Smooth muscle cell (in vitro differentiated cells): Measurements from ENCODE around the gene ACYP2. TPM values are rescaled to one million over a fixed set of nuclear protein-coding genes. Genes with fewer than 3 reads are reported as not detected.

Experiments used
- DNase-seq: peaks from one replicate; lab custom pipeline; 2025; ENCODE audit not compliant: unreplicated experiment; lab: John Stamatoyannopoulos, UW
- H2AFZ ChIP-seq: fragments of 200-600 bp; sonication (generic); 2 replicates; pipeline ENCODE4 v1.6.0; 2016; ENCODE audit warnings: antibody characterized with exemption, low read depth, mild to moderate bottlenecking
- H3F3A ChIP-seq: fragments of 200-600 bp; sonication (generic); 2 replicates; pipeline ENCODE4 v1.6.0; 2017; ENCODE audit warnings: antibody characterized with exemption, low read depth
- H3K27ac ChIP-seq: fragments of 200-600 bp; sonication (generic); 2 replicates; pipeline ENCODE4 v1.5.1; 2016; ENCODE audit warnings: low read depth, mild to moderate bottlenecking
- H3K27me3 ChIP-seq: fragments of 200-600 bp; sonication (generic); 2 replicates; pipeline ENCODE4 v1.6.1; 2016; ENCODE audit warnings: low read depth, mild to moderate bottlenecking
- H3K36me3 ChIP-seq: fragments of 200-600 bp; sonication (generic); 2 replicates; pipeline ENCODE4 v1.5.1; 2016; ENCODE audit warnings: low read depth
- H3K4me1 ChIP-seq: fragments of 200-600 bp; sonication (generic); 2 replicates; pipeline ENCODE4 v1.5.1; 2016; ENCODE audit warnings: low read depth
- H3K4me2 ChIP-seq: fragments of 200-600 bp; sonication (generic); 2 replicates; pipeline ENCODE4 v1.6.0; 2016; ENCODE audit warnings: mild to moderate bottlenecking
- H3K4me3 ChIP-seq: fragments of 200-600 bp; sonication (generic); 2 replicates; pipeline ENCODE4 v1.5.1; 2016; ENCODE audit warnings: mild to moderate bottlenecking
- H3K79me2 ChIP-seq: fragments of 200-600 bp; sonication (generic); 2 replicates; pipeline ENCODE4 v1.6.0; 2016; ENCODE audit warnings: low read depth, mild to moderate bottlenecking
- H3K9ac ChIP-seq: fragments of 200-600 bp; sonication (generic); 2 replicates; pipeline ENCODE4 v1.6.0; 2016; ENCODE audit warnings: low read depth
- H3K9me3 ChIP-seq: fragments of 200-600 bp; sonication (generic); replicated peaks from 2 replicates; pipeline ENCODE4 v1.5.1; 2016; ENCODE audit warnings: low read depth
- H4K20me1 ChIP-seq: fragments of 200-600 bp; sonication (generic); 2 replicates; pipeline ENCODE4 v1.6.0; 2016; ENCODE audit warnings: low read depth
- CTCF ChIP-seq: fragments of 200-600 bp; sonication (generic); IDR thresholded peaks from 2 replicates; pipeline ENCODE4 v1.5.1; 2017; ENCODE audit warnings: borderline replicate concordance, mild to moderate bottlenecking, antibody characterized with exemption; ENCODE audit not compliant: insufficient read depth, poor library complexity, severe bottlenecking
- WGBS: methylation state at CpG from one replicate; pipeline ENCODE4 v1.1.7; 2016; ENCODE audit warnings: low lambda C conversion rate; 5-methylcytosine and 5-hydroxymethylcytosine counted together
- polyA plus RNA-seq: library from polyadenylated mRNA; unstranded; fragments of >200 nt; fragmentation: Nextera tagmentation; extraction: Ambion mirVana; gene quantifications from 2 replicates; pipeline ENCODE4 v1.2.1, GENCODE V29; 2016
- total RNA-seq: library from RNA; depleted of rRNA; stranded (reverse); fragments of >200 nt; gene quantifications from 2 replicates; pipeline ENCODE4 v1.2.3, GENCODE V29; 2014

The ACYP2 gene
- total and polyA plus RNA-seq, 2 experiments from 2014 or later = 12.1 to 18.6 TPM

DNA sequence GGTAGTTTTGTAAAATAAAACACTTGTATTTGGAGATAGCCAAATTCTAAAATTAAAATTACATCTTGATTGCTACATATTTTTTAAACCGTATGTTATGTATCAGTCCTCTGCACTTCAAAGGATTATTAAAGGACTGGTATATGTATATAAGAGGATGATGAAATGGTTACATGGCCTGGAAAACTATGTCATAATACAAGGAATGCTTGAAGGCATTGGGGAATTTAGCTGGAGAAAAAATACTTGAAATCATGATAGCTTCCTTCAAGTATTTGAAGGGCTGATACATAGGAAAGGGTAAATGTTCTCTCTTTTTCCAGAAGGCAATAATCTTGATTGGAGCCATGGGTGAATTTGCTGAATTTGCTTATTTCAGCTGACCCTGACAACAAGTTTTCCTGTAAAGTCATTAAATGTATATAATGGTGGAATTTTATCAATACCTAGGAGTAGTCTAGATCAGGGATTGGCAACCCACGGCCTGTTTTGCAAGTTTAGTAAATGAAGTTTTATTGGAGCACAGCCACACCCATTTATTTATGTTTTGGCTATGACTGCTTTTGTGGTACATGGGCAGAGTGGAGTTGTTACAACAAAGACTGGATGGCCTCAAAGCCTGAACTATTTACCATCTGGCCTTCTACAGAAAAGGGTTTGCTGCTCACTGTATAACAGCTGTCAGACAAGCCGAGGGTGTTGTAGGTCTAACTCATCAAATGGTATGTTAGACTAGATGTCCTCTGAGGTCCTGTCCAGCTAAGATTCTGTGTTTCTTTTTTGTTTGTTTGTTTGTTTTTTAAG is 34.4 kb downstream of the ACYP2 start:
- 74% methylated on average over 3 of the region's 3 CpGs for WGBS

DNA sequence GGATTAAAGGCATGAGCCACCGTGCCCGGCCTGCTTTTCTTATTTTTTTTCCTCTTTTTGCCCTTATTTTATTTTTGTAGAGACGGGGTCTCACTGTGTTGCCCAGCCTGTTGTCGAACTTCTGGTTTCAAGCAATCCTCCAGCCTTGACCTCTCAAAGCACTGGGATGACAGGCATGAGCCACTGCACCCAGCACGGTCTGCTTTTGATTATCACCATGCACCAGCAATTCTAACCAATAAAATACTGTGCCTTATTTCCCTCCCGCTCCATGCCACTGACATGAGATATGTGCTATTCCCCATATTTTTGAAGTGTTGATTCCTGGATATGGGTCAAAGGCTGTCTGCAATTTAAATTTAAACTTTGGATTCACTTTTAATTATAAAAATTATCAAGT is 42.9 kb downstream of the ACYP2 start:
- Histone ChIP-seq H3K4me2 (no peak overlapping the region), H3K9me3 (no peaks in the 10 kb centered on the region), H3K36me3 (no peaks in the 10 kb centered on the region), H4K20me1 (no peaks in the 10 kb centered on the region), H3K4me1 (no peaks in the 10 kb centered on the region), H3K27ac (no peak overlapping the region), H3K4me3 (no peak overlapping the region), H3F3A (no peaks in the 10 kb centered on the region), H2AFZ (no peak overlapping the region), H3K27me3 (no peaks in the 10 kb centered on the region), H3K9ac (no peak overlapping the region), H3K79me2 (no peaks in the 10 kb centered on the region)
- TF ChIP-seq CTCF = no peak
- 89% methylated on average over 6 of the region's 6 CpGs for WGBS
- DNase-seq = no peak

More for the DNA sequence above, 34.4 kb downstream of the ACYP2 start:
- no peaks in the 10 kb centered on the region for H3F3A ChIP-seq
- no peaks in the 10 kb centered on the region for H3K79me2 ChIP-seq
- H3K4me3 ChIP-seq = no peak overlapping the region
- H3K9me3 ChIP-seq = no peaks in the 10 kb centered on the region
- H3K27ac ChIP-seq = peak overlapping the region; percentile 52
- DNase-seq = no peak
- H4K20me1 ChIP-seq = no peaks in the 10 kb centered on the region
- H2AFZ ChIP-seq = no peak overlapping the region
- H3K4me1 ChIP-seq = no peaks in the 10 kb centered on the region
- H3K36me3 ChIP-seq = peaks cover 4% of the 10 kb centered on the region
- H3K27me3 ChIP-seq = no peaks in the 10 kb centered on the region
- no peak overlapping the region for H3K4me2 ChIP-seq
- H3K9ac ChIP-seq = no peak overlapping the region
- TF ChIP-seq CTCF = no peak

GRCh38 chr2:54161660-54162424 is 46.4 kb downstream of the ACYP2 start:
- DNase-seq = no peak
- no peak overlapping the region for H2AFZ ChIP-seq
- WGBS = 85% methylated on average over 3 of the region's 3 CpGs

More at GRCh38 chr2:54161660-54162424, 46.4 kb downstream of the ACYP2 start:
- Histone ChIP-seq H3K27ac (no peak overlapping the region), H3K4me2 (no peak overlapping the region), H4K20me1 (no peaks in the 10 kb centered on the region), H3K4me3 (no peak overlapping the region), H3F3A (no peaks in the 10 kb centered on the region), H3K36me3 (no peaks in the 10 kb centered on the region), H3K79me2 (no peaks in the 10 kb centered on the region), H3K9ac (no peak overlapping the region), H3K4me1 (no peaks in the 10 kb centered on the region), H3K27me3 (no peaks in the 10 kb centered on the region), H3K9me3 (no peaks in the 10 kb centered on the region)
- peak; percentile 12 for TF ChIP-seq CTCF
